Breast epithelium (tissue), 4 donors: Measurements from ENCODE around the gene BCL2. TPM values are rescaled to one million over a fixed set of nuclear protein-coding genes. Genes with fewer than 3 reads are reported as not detected.
A peak's percentile ranks its signal among the peaks of the same experiment; 100 is the strongest.

ENCODE experiments used
- DNase-seq, 2 donors: peaks; one replicate each; pipeline ENCODE4 v3.0.0-alpha.2; 2019; ENCODE audit warnings: low spot score in 2 of 2
- H3K27ac ChIP-seq, 2 donors: fragments of 200-600 bp; sonication (generic) in 1 of 2; one replicate each; pipeline ENCODE4 v1.5.1; 2016 to 2019; ENCODE audit warnings: mild to moderate bottlenecking in 1 of 2
- H3K27me3 ChIP-seq, 2 donors: fragments of 200-600 bp; sonication (generic) in 1 of 2; one replicate each; pipeline versions ENCODE4 v1.5.1 to v1.6.0; 2017 to 2019; ENCODE audit warnings: control low read depth in 1 of 2, mild to moderate bottlenecking in 1 of 2
- H3K36me3 ChIP-seq: fragments of 200-600 bp; one replicate; pipeline ENCODE4 v1.5.1; 2019
- H3K4me1 ChIP-seq, 2 donors: fragments of 200-600 bp; sonication (generic); one replicate each; pipeline ENCODE4 v1.5.1; 2016 to 2019; ENCODE audit warnings: control low read depth in 1 of 2
- H3K4me3 ChIP-seq, 3 donors: fragments of 200-600 bp; sonication (generic); 1 replicate in 2 of 3; 2 replicates in 1 of 3; pipeline ENCODE4 v1.5.1; 2016 to 2019; ENCODE audit warnings: mild to moderate bottlenecking in 3 of 3, moderate library complexity in 2 of 3
- H3K9me3 ChIP-seq, 2 donors: fragments of 200-600 bp; sonication (generic) in 1 of 2; one replicate each; pipeline ENCODE4 v1.5.1; 2016 to 2019; ENCODE audit warnings: control low read depth in 1 of 2
- CTCF ChIP-seq, 3 donors: fragments of 450-650 bp; IDR thresholded peaks; one replicate each; pipeline ENCODE4 v1.5.1; 2016 to 2017; ENCODE audit warnings: antibody characterized with exemption in 3 of 3, mild to moderate bottlenecking in 3 of 3, moderate library complexity in 3 of 3
- POLR2A ChIP-seq: fragments of 450-650 bp; IDR thresholded peaks from one replicate; pipeline ENCODE4 v1.6.1; 2016; ENCODE audit warnings: antibody characterized with exemption, mild to moderate bottlenecking, moderate library complexity
- POLR2AphosphoS5 ChIP-seq, 3 donors: sonication (generic); formaldehyde crosslinking; IDR thresholded peaks; one replicate each; pipeline ENCODE4 v1.6.1; 2017; ENCODE audit warnings: antibody characterized with exemption in 3 of 3
- intact Hi-C: fragments of 100-400 bp; cut with DNase I; formaldehyde crosslinking; loops from one replicate; pipeline ENCODE4 v1.15.1; 2023; ENCODE audit warnings: low total_unique reads
- total RNA-seq, 3 donors: library from RNA; depleted of rRNA; stranded (reverse); fragments of >200 nt; gene quantifications; one replicate each; pipeline ENCODE4 v1.1.0, GENCODE V29; 2016

BCL2 gene
- total RNA-seq, 3 donors from 2014 or later, result 41.3 to 82.5 (median 43.6) TPM

- intact Hi-C loops, result no loop called here
- Histone ChIP-seq H3K27me3 (no peaks in the 10 kb centered on the region), H3K4me3 (peak overlapping the region in 1 of 3 donors; percentile 22), H3K4me1 (peaks cover 0 to 22% of the 10 kb centered on the region in 2 donors), H3K9me3 (no peaks in the 10 kb centered on the region), H3K27ac (peak overlapping the region; percentile 84 to 88), H3K36me3 (no peaks in the 10 kb centered on the region)
- TF ChIP-seq CTCF (IDR thresholded peaks at IDR 0.05) (no peak), POLR2AphosphoS5 (IDR thresholded peaks at IDR 0.05) (no peak), POLR2A (no peak)
- DNase-seq, result no peak
Measured at GRCh38 chr18:63155910-63156773, 163.4 kb downstream of the BCL2 start.

- Histone ChIP-seq H3K36me3 (no peaks in the 10 kb centered on the region), H3K9me3 (no peaks in the 10 kb centered on the region), H3K4me3 (peak overlapping the region in 2 of 3 donors; percentile 22 to 32), H3K4me1 (peaks cover 0 to 20% of the 10 kb centered on the region in 2 donors), H3K27ac (peak overlapping the region; percentile 84 to 88), H3K27me3 (no peaks in the 10 kb centered on the region)
- intact Hi-C loops, result no loop called here
- DNase-seq, result peak in 1 of 2 donors; percentile 79
- TF ChIP-seq CTCF (IDR thresholded peaks at IDR 0.05) (peak; percentile 60 to 83 (median 80)), POLR2A (no peak), POLR2AphosphoS5 (IDR thresholded peaks at IDR 0.05) (peak in 1 of 3 donors; percentile 11)
Measured at GRCh38 chr18:63155169-63155852, 164.3 kb downstream of the BCL2 start.

GRCh38 chr18:63154350-63155152 is 165.0 kb downstream of the BCL2 start:
- Histone ChIP-seq H3K27ac (peak overlapping the region; percentile 84 to 88), H3K4me1 (peaks cover 0 to 12% of the 10 kb centered on the region in 2 donors), H3K9me3 (no peaks in the 10 kb centered on the region)

GRCh38 chr18:63152791-63153190 is 166.8 kb downstream of the BCL2 start:
- no peaks in the 10 kb centered on the region for H3K27me3 ChIP-seq

More at GRCh38 chr18:63154350-63155152, 165.0 kb downstream of the BCL2 start:
- Histone ChIP-seq H3K36me3 (no peaks in the 10 kb centered on the region), H3K4me3 (no peak overlapping the region), H3K27me3 (no peaks in the 10 kb centered on the region)
- no peak for TF ChIP-seq POLR2A
- TF ChIP-seq POLR2AphosphoS5 (IDR thresholded peaks at IDR 0.05), result no peak
- no peak for TF ChIP-seq CTCF (IDR thresholded peaks at IDR 0.05)
- intact Hi-C loops, result no loop called here
- DNase-seq, result no peak

More at GRCh38 chr18:63152791-63153190, 166.8 kb downstream of the BCL2 start:
- Histone ChIP-seq H3K4me3 (no peak overlapping the region), H3K36me3 (no peaks in the 10 kb centered on the region), H3K27ac (no peak overlapping the region), H3K9me3 (no peaks in the 10 kb centered on the region), H3K4me1 (peaks cover 0 to 20% of the 10 kb centered on the region in 2 donors)
- TF ChIP-seq CTCF (IDR thresholded peaks at IDR 0.05) (no peak), POLR2AphosphoS5 (IDR thresholded peaks at IDR 0.05) (no peak), POLR2A (no peak)
- DNase-seq, result no peak
- intact Hi-C loops, result no loop called here
